Gastroesophageal sphincter (tissue), 4 donors: Measurements from ENCODE around the gene ALDOA. TPM values are rescaled to one million over a fixed set of nuclear protein-coding genes. Genes with fewer than 3 reads are reported as not detected.
"Not testable (repeated sequence)": the region's sequence is repeated elsewhere in the genome, so short reads cannot be mapped to it uniquely, and the experiment has no call there.

ENCODE experiments used
- ATAC-seq: fragments of 150-250 bp; one replicate; pipeline ENCODE4 v1.9.1; 2016; ENCODE audit warnings: mild to moderate bottlenecking, moderate library complexity
- H3K27ac ChIP-seq, 4 donors: fragments of 200-600 bp; sonication (generic) in 3 of 4; 1 replicate in 3 of 4; 2 replicates in 1 of 4; pipeline ENCODE4 v1.5.1; 2016 to 2019
- H3K27me3 ChIP-seq: fragments of 200-600 bp; sonication (generic); one replicate; pipeline ENCODE4 v1.5.1; 2019
- H3K36me3 ChIP-seq, 2 donors: fragments of 200-600 bp; sonication (generic); one replicate each; pipeline ENCODE4 v1.5.1; 2019; ENCODE audit warnings: control low read depth in 1 of 2
- H3K4me1 ChIP-seq, 3 donors: fragments of 200-600 bp; sonication (generic); 1 replicate in 2 of 3; 2 replicates in 1 of 3; pipeline ENCODE4 v1.5.1; 2016 to 2019; ENCODE audit warnings: control low read depth in 2 of 3
- H3K4me3 ChIP-seq, 2 donors: fragments of 200-600 bp; sonication (generic); one replicate each; pipeline ENCODE4 v1.5.1; 2019; ENCODE audit warnings: mild to moderate bottlenecking in 1 of 2, moderate library complexity in 1 of 2
- H3K9me3 ChIP-seq, 3 donors: fragments of 200-600 bp; sonication (generic); one replicate each; pipeline ENCODE4 v1.5.1; 2017 to 2019; ENCODE audit warnings: control low read depth in 2 of 3
- CTCF ChIP-seq, 4 experiments: fragments of 200-600 bp in 2 of 4; fragments of 450-650 bp in 2 of 4; sonication (generic) in 1 of 4; IDR thresholded peaks; one replicate each; pipeline ENCODE4 v1.5.1; 2017 to 2019; ENCODE audit warnings: antibody characterized with exemption in 4 of 4, mild to moderate bottlenecking in 2 of 4, moderate library complexity in 2 of 4
- EP300 ChIP-seq: sonication (generic); formaldehyde crosslinking; IDR thresholded peaks from one replicate; pipeline ENCODE4 v1.6.1; 2017; ENCODE audit warnings: antibody characterized with exemption, mild to moderate bottlenecking
- POLR2A ChIP-seq, 2 donors: fragments of 450-650 bp; IDR thresholded peaks; one replicate each; pipeline ENCODE4 v1.6.1; 2017; ENCODE audit warnings: antibody characterized with exemption in 2 of 2, mild to moderate bottlenecking in 2 of 2, moderate library complexity in 1 of 2
- POLR2AphosphoS5 ChIP-seq: sonication (generic); formaldehyde crosslinking; IDR thresholded peaks from one replicate; pipeline ENCODE4 v1.6.1; 2017; ENCODE audit warnings: antibody characterized with exemption
- WGBS, 2 donors: methylation state at CpG; one replicate each; pipeline ENCODE4 v1.1.5; 2018; ENCODE audit warnings: low coverage in 1 of 2; 5-methylcytosine and 5-hydroxymethylcytosine counted together
- total RNA-seq, 4 donors: library from RNA; depleted of rRNA; stranded (reverse); fragments of >200 nt; gene quantifications; one replicate each; pipeline ENCODE4 v1.1.0, GENCODE V29; 2016

The ALDOA gene
- total RNA-seq, 4 donors from 2014 or later = 1,018 to 1,914 (median 1,258) TPM

GRCh38 chr16:30040221-30040620 lies 25.3 kb upstream of the ALDOA start:
- 46 to 62% methylated on average over 5 of the region's 5 CpGs for WGBS, 2 donors
- no peak for ATAC-seq
- H3K36me3 ChIP-seq = no peaks in the 10 kb centered on the region
- no peak overlapping the region for H3K27ac ChIP-seq
- H3K4me3 ChIP-seq = no peak overlapping the region
- TF ChIP-seq CTCF (IDR thresholded peaks at IDR 0.05) (no peak), POLR2AphosphoS5 (no peak)
- H3K9me3 ChIP-seq = no peaks in the 10 kb centered on the region
- peaks cover 59% of the 10 kb centered on the region for H3K27me3 ChIP-seq
- H3K4me1 ChIP-seq = no peaks in the 10 kb centered on the region

GRCh38 chr16:30040690-30041089 lies 24.9 kb upstream of the ALDOA start:
- H3K4me1 ChIP-seq, H3K36me3 ChIP-seq, H3K9me3 ChIP-seq, H3K27ac ChIP-seq, ATAC-seq, H3K4me3 ChIP-seq: not testable (repeated sequence)
- peaks cover 54% of the 10 kb centered on the region for H3K27me3 ChIP-seq
- WGBS, 2 donors = 83 to 90% methylated on average over 1 to 5 of the region's 5 CpGs

- no peak overlapping the region for H3K27ac ChIP-seq
- no peak overlapping the region for H3K4me3 ChIP-seq
- peaks cover 48% of the 10 kb centered on the region for H3K27me3 ChIP-seq
- no peaks in the 10 kb centered on the region for H3K9me3 ChIP-seq
- H3K36me3 ChIP-seq = no peaks in the 10 kb centered on the region
- 9 to 17% methylated on average over 5 of the region's 5 CpGs for WGBS, 2 donors
- no peaks in the 10 kb centered on the region for H3K4me1 ChIP-seq
- no peak for ATAC-seq
- no peak for TF ChIP-seq POLR2A (IDR thresholded peaks at IDR 0.05)
- no peak for TF ChIP-seq EP300
- TF ChIP-seq POLR2AphosphoS5 = no peak
- peak in 3 of 4 experiments; percentile 24 to 53 (median 34) for TF ChIP-seq CTCF (IDR thresholded peaks at IDR 0.05)
Measured at GRCh38 chr16:30041841-30042240, 23.7 kb upstream of the ALDOA start.

DNA sequence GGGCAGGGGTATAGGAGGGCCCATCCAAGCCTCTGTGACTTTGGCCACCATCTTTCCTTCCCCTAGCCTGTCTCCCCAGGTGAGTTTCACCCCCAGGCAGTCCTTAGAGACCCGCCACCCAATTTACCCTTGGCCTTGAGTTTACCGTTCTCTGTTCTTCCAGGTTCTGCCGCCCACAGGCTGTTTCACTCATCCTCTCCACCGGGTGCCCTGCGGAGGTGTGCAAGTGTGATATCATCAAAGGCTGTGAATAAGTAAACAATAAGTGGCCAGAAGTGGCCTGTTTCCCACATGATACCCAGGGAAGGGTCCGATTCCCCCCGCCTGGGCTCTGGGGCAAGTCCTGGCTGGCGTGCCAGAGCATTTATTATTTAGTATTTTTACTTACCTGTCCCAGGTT lies 19.4 kb upstream of the ALDOA start:
- H3K9me3 ChIP-seq = no peaks in the 10 kb centered on the region
- no peaks in the 10 kb centered on the region for H3K4me1 ChIP-seq
- H3K36me3 ChIP-seq = no peaks in the 10 kb centered on the region
- TF ChIP-seq POLR2A (IDR thresholded peaks at IDR 0.05) = no peak
- no peak for TF ChIP-seq EP300
- no peak for TF ChIP-seq POLR2AphosphoS5
- TF ChIP-seq CTCF (IDR thresholded peaks at IDR 0.05) = no peak
- H3K4me3 ChIP-seq = no peak overlapping the region
- ATAC-seq = no peak
- WGBS, 2 donors = 51 to 69% methylated on average over 3 to 8 of the region's 8 CpGs
- H3K27ac ChIP-seq = no peak overlapping the region
- peaks cover 30% of the 10 kb centered on the region for H3K27me3 ChIP-seq

- H3K4me3 ChIP-seq = no peak overlapping the region
- no peak for TF ChIP-seq POLR2AphosphoS5
- no peak for TF ChIP-seq CTCF (IDR thresholded peaks at IDR 0.05)
- no peak for TF ChIP-seq POLR2A (IDR thresholded peaks at IDR 0.05)
- no peak for TF ChIP-seq EP300
- H3K27me3 ChIP-seq = peaks cover 30% of the 10 kb centered on the region
- no peak overlapping the region for H3K27ac ChIP-seq
- no peaks in the 10 kb centered on the region for H3K9me3 ChIP-seq
- H3K4me1 ChIP-seq = no peaks in the 10 kb centered on the region
- 50 to 80% methylated on average over 1 of the region's 1 CpG for WGBS, 2 donors
- no peak for ATAC-seq
- H3K36me3 ChIP-seq = no peaks in the 10 kb centered on the region
Measured at GRCh38 chr16:30046588-30046987, 19.0 kb upstream of the ALDOA start.
